ENCODE measurements around the gene ENOX2.

The ENOX2 gene

DNA sequence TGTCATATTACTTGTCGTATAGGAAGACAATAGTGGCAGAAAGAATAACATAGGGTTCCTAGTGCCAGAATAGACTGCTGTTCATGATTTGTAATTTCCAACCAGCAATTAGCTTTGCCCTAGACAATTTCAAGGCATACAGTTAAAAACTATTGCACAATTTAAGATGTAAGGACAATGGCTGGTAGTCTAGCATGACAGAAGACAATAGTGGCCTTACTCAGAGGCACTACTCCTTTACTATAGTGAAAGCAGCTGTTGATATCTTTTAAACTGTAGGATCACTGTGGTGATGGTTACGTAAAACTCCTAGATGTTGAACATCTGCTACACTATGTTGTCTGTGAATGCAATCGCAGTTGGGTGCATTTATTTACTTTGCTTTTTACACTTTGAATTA lies 266.7 kb downstream of the ENOX2 start:
- TF ChIP-seq, protein P1, sequence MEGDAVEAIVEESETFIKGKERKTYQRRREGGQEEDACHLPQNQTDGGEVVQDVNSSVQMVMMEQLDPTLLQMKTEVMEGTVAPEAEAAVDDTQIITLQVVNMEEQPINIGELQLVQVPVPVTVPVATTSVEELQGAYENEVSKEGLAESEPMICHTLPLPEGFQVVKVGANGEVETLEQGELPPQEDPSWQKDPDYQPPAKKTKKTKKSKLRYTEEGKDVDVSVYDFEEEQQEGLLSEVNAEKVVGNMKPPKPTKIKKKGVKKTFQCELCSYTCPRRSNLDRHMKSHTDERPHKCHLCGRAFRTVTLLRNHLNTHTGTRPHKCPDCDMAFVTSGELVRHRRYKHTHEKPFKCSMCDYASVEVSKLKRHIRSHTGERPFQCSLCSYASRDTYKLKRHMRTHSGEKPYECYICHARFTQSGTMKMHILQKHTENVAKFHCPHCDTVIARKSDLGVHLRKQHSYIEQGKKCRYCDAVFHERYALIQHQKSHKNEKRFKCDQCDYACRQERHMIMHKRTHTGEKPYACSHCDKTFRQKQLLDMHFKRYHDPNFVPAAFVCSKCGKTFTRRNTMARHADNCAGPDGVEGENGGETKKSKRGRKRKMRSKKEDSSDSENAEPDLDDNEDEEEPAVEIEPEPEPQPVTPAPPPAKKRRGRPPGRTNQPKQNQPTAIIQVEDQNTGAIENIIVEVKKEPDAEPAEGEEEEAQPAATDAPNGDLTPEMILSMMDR (IDR thresholded peaks at IDR 0.05; ENCODE audit: insufficient read depth, low read depth, low read length, missing control alignments) = no peak
- no peak overlapping the region for H3K4me3 ChIP-seq (ENCODE audit: low read depth, low read length)
- DNase-seq (ENCODE audit: low read depth) = no peak

DNA sequence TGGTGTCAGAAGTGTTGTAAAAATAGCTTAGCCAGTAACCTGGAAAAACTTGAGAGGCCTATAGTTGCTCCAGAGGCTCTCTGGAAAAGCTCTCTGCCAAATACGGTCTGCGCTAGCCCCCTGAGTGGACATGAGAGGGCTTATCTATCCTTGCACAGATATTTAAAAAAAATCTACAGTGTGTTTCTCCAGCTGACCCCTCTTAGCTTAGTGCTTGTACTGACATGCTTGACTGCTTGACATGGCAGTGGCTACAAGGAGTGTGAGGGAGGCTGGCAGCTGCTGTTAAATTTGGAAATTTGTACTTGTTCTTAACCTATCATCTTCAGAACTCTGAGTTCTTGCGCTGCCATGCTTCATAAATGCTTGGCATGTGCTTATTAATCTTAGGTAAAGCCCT lies 272.0 kb downstream of the ENOX2 start:
- DNase-seq (ENCODE audit: low read depth) = no peak
- no peak overlapping the region for H3K4me3 ChIP-seq (ENCODE audit: low read depth, low read length)
- TF ChIP-seq, protein P1 (IDR thresholded peaks at IDR 0.05; ENCODE audit: insufficient read depth, low read depth, low read length, missing control alignments) = no peak

DNA sequence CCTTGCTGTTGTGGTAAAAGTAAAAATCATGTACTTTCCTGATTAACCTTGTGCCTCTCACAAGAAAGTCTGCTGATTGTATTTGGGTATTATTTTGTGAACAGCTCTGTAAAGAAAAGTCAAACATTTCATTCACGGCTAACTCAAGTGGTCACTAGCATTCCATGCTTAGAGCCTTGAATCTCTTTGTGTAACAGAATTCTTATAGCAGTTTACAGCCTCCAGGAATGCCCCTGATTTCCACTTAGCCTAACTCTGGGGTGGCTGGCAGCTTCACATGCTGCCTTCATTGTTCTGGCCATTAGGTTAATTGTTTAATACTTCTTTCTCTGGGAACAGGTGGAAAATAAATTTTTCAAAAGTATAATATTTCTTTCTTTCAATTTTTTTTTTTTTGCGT lies 274.5 kb downstream of the ENOX2 start:
- TF ChIP-seq, protein P1 (IDR thresholded peaks at IDR 0.05; ENCODE audit: insufficient read depth, low read depth, low read length, missing control alignments) = no peak
- DNase-seq (ENCODE audit: low read depth) = no peak

DNA sequence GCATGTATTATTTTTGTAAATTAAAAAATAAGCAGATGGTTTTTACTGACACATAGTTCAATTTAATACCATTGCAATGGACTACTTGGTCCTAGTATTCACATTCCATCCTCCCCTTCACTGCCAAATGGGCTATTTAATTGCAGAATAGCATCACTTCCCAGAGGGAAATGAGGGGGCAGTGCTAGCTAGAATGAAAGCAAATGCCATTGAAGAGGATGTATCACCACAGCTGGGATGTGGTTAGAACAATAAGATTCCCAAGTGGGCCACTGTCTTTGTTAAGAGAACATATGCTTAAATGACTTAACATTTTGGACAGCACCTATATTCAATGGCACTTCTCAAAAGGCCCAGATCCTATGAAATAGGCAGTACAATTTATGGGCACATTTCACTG lies 276.5 kb downstream of the ENOX2 start:
- no peak for DNase-seq (ENCODE audit: low read depth)
- no peak overlapping the region for H3K4me3 ChIP-seq (ENCODE audit: low read depth, low read length)
- TF ChIP-seq, protein P1 (IDR thresholded peaks at IDR 0.05; ENCODE audit: insufficient read depth, low read depth, low read length, missing control alignments) = no peak

More for the DNA sequence above, 274.5 kb downstream of the ENOX2 start:
- no peak overlapping the region for H3K4me3 ChIP-seq (ENCODE audit: low read depth, low read length)

DNA sequence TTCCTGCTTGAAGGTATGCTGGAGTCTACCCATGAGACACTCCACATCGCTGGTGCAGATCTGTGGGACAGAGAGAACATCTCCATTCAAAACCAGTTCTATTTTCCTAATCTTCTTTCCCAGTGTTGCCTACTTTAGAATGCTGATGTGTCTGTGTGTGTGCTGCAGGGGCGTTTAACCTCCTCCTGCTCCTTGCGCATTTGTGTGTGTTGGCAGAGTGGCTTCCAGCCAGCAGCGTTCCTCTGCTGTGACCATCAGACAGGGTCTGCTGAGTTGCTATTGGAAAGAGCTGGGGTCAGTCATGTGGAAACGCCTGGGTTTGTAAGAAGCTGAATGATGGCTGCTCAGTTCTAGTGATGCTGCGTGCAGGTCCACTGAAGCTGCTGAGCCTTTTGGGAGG lies 277.6 kb downstream of the ENOX2 start:
- H3K4me3 ChIP-seq (ENCODE audit: low read depth, low read length) = no peak overlapping the region
- DNase-seq (ENCODE audit: low read depth) = no peak
- TF ChIP-seq, protein P1 (IDR thresholded peaks at IDR 0.05; ENCODE audit: insufficient read depth, low read depth, low read length, missing control alignments) = no peak

DNA sequence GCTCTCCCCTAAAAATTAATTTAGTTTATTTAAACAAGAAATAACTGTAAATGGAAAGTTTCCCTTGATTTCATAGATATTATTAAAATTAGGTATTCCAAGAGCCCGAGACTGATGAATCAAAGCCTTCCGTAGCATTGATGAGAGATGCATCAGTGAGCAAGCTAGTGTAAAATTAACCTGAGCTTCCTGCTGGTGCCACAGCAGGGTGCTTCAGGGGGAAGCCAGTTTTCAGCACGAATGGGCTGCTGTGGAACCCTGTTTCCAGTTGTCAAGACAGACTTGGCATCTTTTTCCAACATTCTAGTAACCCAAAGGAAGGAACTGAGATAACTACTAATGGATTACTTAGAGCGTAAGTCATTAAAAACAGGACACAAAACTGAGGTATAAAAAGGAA lies 279.5 kb downstream of the ENOX2 start:
- TF ChIP-seq, protein P1 (IDR thresholded peaks at IDR 0.05; ENCODE audit: insufficient read depth, low read depth, low read length, missing control alignments) = no peak
- DNase-seq (ENCODE audit: low read depth) = no peak
- no peak overlapping the region for H3K4me3 ChIP-seq (ENCODE audit: low read depth, low read length)

DNA sequence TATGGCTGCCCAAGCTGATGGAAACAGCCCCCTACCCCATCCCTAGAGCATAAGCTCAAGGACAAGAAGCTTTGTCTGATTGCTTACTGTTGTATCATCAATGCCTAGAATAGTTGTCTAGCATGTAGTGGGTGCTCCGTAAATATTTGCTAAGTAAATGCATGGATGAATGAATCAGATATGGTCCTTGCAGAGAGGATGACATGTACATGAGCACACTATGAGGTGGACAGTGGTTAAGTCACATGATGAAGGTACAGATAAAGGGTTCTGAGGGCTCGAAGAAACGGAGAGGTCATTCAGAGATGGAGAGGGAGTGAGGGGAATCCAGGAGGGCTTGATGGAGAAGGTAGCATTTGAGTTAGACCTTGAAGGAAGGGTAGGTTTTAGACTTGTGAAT lies 287.1 kb downstream of the ENOX2 start:
- DNase-seq (ENCODE audit: low read depth) = no peak
- TF ChIP-seq, protein P1 (IDR thresholded peaks at IDR 0.05; ENCODE audit: insufficient read depth, low read depth, low read length, missing control alignments) = no peak

More for the DNA sequence above, 287.1 kb downstream of the ENOX2 start:
- H3K4me3 ChIP-seq (ENCODE audit: low read depth, low read length) = no peak overlapping the region
